GM18873 (cell line): ENCODE data around the gene MBD3L4.
"Not testable (repeated sequence)": the region's sequence is repeated elsewhere in the genome, so short reads cannot be mapped to it uniquely, and the experiment has no call there.

Source experiments
- ATAC-seq: cut with Tn5 transposase; IDR thresholded peaks from one replicate; pipeline ENCODE4 v1.9.1; 2021; ENCODE audit warnings: mild to moderate bottlenecking, moderate library complexity, moderate number of reproducible peaks; ENCODE audit not compliant: unreplicated experiment, low FRiP score

The MBD3L4 gene

DNA sequence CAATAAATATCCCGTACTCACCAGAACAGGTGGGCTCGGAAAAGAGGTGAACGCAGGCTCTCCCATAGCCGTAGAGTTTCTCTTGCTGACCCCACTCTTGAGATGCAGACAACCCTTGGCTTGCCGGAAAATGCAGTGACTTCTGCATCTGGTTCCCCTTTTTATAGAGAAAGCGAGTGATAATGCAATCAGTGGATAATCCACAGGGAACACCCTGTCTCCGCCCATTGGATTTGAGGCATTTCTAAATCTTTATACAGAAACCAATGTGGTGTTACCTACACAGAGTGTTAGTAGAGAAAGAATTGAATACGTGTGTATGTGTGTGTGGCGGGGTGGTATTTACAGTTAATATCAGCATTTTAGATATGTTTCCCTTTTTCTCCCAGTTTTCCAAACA is at the start of gene MBD3L4:
TSS of gene MBD3L4 (minus strand) at position 101 of the 400 bp plus-strand sequence. CDS start at position 66, 35 bp downstream.
- ATAC-seq: not testable (repeated sequence)

DNA sequence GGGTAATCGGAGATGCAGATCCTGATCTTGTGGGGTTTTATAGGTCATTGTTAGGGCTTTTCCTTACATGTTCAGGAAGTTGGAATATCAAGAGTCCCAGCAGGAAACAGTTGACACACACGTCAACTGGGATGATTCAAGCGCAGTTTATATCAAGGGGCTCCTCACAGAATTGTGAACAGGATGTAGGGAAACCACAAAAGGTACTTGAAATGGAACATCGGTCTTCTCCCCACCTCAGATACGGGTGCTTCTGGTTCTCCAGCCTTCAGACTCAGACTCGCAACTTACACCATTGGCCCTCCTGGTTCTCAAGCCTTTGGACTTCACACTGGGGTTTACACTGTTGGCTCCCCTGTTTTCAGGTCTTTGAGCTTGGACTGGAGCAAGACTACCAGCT is 49.0 kb upstream of the MBD3L4 start:
- no peak for ATAC-seq

DNA sequence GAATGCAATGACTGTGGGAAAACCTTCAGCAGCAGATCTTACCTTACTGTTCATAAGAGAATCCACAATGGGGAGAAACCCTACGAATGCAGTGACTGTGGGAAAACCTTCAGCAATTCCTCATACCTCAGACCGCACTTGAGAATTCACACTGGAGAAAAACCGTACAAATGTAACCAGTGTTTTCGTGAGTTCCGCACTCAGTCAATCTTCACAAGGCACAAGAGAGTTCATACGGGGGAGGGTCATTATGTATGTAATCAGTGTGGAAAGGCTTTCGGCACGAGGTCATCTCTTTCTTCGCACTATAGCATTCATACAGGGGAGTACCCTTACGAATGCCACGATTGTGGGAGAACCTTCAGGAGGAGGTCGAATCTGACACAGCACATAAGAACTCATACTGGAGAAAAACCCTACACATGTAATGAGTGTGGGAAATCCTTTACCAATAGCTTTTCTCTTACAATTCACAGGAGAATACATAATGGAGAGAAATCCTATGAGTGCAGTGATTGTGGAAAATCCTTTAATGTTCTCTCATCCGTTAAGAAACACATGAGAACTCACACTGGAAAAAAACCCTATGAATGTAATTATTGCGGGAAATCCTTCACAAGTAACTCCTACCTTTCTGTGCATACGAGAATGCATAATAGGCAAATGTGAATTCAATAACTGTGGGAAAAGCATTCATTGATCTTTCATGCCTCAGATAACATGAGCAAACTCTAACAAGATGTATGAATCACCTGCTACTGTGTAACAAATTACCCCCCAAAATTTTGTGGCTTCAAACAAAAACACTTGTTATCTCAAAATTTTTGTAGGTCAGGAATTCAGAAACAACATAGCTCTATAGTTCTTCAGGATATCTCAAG is 43.3 kb upstream of the MBD3L4 start:
- ATAC-seq: no peak

DNA sequence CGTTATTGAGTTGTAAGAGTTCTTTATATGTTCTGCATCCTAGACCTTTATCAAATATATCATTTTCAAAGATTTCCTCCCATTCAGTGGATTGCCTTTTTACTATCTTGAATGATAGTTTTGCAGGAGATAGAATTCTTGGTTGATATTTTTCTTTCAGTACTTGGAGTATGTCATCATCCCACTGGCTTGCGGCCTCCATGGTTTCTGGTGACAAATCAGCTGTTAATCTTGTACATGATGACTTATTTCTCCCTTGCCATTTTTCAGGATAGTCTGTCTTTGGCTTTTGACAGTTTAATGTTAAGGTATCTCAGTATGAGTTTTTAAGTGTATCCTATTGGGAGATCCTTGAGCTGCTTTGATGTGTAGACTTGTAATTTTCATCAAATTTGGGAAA is 38.0 kb upstream of the MBD3L4 start:
- no peak for ATAC-seq

DNA sequence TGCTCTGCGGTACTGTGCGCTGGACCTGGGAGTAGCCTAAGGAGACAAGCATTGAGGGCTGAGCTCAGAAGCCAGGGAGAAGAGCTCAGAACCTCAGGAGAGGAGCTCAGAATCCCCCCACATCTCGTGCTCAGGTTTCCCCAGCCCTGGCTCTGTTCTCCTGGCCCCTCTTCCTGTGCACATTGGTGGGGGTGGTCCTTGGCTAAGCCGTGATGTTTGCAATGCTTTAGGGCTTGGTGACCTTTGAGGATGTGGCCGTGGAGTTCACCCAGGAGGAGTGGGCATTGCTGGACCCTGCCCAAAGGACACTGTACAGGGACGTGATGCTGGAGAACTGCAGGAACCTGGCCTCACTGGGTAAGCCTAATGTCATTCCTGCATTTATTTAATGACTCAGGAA is 36.2 kb upstream of the MBD3L4 start:
- no peak for ATAC-seq

DNA sequence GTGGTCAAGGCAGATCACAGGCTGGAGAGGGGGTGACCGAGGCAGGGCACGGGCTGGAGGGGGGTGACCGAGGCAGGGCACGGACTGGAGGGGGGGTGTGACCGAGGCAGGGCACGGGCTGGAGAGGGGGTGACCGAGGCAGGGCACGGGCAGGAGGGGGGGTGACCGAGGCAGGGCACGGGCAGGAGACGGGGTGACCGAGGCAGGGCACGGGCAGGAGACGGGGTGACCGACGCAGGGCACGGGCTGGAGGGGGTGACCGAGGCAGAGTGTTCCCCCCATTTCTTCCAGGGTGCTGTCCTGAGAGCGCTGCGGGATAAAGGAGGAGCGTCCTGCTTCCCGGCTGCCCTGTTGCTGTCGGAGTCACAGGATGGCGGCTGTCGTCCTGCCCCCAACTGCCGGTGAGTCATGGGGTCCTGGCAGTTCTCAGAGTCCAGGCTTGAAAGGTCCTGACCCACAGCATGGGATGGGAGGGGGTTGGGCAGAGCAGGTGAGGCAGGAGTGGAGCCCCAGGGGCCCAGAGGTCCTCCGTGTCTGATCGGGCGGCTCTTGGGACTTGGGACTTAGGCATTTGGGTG is 34.8 kb upstream of the MBD3L4 start:
- no peak for ATAC-seq

DNA sequence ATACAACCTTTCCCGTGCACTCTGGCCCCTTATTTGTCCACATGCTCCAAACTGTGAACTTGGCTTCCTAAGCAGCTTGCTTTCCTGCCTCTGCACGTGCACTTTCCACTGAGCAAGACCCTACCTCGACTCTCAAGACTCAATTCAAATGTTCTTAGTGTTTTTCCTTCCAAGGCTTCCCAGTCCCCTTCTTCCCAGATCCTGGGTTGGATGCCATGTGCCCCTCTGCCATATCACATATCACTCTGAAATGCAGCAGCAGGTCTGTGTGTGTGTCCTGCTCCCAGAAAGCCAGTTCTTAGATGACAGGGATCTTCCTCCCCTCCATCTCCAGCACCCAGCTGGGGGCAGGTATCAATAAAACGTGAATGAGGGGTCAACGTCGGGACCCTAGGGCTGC is 32.6 kb upstream of the MBD3L4 start:
- no peak for ATAC-seq

DNA sequence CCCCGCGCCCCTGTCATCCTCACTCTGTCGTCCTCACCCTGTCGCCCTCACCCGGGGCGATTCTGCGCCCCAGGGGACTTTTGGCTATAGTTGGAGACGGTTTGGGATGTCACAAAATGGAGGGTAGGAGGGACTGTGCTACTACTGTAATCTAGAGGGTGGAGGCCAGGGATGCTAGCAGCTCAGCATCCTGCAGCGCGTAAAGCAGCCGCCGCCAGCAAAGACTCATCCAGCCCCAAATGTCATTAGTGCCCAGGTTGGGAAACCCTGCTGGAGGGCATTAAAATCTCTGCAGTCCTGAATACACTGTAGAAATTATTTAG is 29.9 kb upstream of the MBD3L4 start:
- ATAC-seq: peak; percentile 20

DNA sequence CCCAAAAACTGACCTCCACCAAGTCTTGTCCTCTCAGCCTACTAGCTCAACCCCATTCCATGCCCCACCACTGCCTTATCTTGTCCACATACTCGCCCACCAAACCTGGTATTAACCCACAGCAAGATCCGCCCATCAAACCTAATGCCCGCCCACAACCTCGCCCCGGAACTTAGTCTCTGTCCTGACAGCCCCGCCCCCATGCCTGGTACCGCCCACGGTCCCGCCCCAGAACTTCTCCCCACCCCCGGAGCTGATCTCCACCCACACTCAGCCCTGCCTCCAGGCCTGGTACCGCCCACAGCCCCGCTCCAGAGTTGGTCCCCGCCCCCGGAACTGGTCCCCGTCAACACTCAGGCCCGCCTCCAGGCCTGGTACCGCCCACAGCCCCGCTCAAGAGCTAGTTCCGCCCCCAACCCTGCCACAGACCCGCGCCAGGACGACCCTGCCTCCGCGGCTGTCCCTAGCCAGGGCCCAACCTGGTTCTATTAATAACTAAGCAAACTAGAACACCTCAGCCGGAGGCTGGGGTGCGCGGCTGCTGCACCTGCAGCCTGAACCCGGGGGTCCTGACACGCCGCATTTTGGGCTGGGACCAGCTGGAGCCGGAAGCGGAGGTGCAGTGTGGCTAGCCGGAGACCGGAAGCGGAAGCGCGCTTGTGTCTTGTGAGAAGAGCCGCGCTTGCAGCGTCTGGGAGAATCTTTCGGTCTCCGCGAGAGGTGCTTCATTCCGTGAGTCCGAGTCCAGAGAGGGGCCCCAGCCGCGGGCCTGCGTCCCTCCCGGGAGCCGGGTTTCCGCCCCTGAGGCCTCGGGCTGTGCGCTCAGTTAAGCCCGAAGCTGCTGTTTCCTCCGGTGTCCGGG is 29.3 kb upstream of the MBD3L4 start, which contains the start of gene ZNF557:
TSS of gene ZNF557 (plus strand) at position 662 of the 862 bp plus-strand sequence. CDS start 5,372 bp downstream, outside the sequence.
- peak; percentile 77 for ATAC-seq

DNA sequence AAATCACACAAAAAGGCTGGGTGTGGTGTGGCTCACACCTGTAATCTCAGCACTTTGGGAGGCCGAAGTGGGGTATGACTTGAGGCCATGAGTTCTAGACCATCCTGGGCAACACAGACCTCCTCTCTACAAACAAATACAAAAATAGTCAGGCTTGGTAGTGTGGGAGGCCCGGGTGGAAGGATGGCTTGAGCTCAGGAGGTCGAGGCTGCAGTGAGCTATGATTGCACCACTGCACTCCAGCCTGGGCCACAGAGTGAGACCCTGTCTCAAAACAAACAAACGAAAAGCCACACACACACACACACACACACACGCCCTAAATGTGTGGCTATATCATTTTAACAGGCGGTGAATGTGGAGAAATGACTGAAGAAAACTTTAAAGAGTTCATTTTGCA is 28.6 kb upstream of the MBD3L4 start:
- no peak for ATAC-seq

DNA sequence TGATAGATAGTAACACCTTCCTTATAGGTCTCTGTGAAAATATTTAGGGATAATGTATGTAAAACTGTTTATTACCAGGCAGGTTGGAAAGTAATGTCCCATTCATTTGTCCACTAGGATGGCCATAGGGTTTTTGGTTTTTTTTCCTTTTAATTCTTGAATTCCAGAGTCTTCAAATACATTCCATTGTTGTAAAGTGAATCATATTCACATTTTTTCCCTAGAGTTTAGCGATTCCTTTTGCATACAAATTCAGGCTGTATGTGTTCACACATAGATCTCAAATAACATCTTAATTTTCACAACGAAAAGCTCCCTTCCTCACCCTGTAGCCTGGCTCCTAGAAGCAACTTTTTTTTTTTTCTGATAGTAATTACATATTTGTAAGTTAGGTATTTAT is 27.7 kb upstream of the MBD3L4 start:
- no peak for ATAC-seq

DNA sequence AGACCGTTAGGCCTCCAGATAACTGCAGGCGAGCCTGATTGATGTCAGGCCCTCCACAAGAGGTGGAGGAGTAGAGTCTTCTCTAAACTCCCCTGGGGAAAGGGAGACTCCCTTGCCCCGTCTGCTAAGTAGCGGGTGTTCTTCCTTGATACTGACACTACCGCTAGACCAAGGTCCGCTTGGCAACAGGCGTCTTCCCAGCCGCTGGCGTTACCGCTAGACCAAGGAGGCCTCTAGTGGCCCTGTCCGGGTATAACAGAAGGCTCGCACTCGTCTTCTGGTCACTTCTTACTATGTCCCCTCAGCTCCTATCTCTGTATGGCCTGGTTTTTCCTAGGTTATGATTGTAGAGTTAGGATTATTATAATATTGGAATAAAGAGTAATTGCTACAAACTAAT is 27.1 kb upstream of the MBD3L4 start:
- ATAC-seq: not testable (repeated sequence)

DNA sequence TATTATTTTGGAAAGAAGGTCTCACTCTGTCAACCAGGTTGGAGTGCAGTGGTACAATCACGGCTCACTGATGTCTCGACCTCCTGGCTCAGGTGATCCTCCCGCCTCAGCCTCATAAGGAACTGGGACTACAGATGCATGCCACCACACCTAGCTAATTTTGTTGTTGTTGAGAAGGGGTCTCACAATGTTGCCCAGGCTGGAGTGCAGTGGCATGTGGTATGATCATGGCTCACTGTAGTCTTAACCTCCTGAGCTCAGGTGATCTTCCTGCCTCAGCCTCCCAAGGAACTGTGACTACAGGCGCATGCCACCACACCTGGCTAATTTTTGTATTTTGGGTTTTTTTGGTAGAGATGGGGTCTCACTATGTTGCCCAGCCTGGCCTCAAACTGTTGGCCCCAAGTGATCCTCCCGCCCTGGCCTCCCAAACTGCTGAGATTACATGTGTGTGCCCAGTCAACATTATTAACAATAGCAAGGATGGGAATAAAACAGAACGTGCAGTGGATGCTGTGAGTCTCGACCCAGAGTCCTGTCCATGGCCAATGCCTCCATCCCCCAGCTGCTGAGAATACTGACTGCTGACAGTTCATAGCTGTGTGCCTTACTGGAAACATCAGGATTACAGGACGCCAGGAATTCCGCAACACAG is 23.9 kb upstream of the MBD3L4 start:
- ATAC-seq: no peak

DNA sequence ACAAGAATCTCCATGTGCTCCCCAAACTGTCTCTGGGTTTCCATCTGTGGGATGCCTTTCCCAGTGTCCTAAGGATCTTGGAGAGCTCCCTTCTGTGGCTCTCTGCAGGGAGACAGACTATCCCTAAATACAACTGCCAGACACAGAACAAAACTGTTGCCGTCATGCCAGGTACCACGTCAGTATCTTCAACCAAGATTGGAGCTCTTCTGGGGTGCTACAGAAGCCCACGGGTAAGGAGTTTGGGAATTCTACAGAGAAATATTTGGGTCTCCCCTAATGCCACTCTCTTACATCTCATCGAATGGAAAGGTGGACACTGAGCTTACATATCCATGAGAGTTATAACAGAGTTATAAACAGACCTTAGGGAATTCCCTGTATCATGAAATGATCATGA is 23.4 kb upstream of the MBD3L4 start:
- no peak for ATAC-seq

DNA sequence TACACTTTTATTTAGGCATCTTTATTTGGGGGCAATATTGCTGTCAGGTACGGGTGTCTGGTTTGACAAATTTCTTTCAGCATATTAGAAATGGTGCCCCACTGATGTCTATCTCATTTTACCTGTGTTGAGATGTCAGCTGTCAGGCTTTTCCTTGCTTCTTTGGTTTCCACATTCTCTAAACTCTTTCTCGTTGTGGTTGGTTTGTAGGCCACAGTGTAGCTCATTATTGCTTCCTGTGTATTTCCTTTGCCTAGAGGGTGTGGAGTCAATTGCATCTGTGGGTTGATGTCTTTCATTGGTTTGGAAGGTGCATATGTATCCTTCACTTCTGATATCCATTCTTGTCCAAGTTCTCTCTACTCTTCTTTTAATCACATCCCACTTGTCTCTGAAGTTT is 20.0 kb upstream of the MBD3L4 start:
- ATAC-seq: not testable (repeated sequence)

DNA sequence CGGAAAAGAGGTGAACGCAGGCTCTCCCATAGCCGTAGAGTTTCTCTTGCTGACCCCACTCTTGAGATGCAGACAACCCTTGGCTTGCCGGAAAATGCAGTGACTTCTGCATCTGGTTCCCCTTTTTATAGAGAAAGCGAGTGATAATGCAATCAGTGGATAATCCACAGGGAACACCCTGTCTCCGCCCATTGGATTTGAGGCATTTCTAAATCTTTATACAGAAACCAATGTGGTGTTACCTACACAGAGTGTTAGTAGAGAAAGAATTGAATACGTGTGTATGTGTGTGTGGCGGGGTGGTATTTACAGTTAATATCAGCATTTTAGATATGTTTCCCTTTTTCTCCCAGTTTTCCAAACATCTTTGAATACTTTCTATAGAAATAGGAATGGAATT is 18.6 kb upstream of the MBD3L4 start, which contains the start of gene MBD3L3:
TSS of gene MBD3L3 (minus strand) at position 101 of the 400 bp plus-strand sequence. CDS start at position 30, 71 bp downstream.
- not testable (repeated sequence) for ATAC-seq

DNA sequence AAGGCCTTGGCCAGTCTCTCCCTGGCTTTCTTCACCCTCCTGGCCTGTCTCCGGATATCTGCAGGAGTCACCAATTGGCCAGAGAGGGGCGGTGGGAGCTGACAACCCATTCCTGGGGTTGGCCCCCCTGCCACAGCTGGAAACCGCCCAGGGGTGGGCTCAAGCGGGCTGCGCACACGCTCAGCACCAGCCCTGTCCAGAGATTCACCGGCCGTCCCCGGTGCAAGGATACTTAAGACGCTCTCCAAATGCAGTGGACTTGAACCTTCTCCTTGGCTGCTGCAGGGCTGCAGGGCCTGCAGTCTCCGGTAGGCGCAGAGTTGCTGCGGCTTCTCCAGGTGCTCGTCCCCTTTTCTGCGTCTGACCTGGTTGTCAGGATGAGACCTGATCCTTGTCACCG is 16.4 kb upstream of the MBD3L4 start:
- ATAC-seq: not testable (repeated sequence)

DNA sequence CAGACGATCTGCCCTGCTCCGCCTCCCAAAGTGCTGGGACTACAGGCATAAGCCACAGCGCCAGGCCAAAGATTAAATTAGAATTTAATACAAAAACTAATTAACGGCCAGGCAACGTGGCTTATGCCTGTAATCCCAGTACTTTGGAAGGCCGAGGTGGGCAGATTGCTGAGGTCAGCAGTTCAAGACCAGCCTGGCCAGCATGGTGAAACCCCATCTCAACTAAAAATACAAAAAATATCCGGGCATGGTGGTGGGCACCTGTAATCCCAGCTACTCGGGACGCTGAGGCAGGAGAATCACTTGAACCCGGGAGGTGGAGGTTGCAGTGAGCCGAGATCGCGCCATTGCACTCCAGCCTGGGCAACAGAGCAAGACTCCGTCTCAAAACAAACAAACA is 15.7 kb upstream of the MBD3L4 start:
- ATAC-seq: not testable (repeated sequence)

DNA sequence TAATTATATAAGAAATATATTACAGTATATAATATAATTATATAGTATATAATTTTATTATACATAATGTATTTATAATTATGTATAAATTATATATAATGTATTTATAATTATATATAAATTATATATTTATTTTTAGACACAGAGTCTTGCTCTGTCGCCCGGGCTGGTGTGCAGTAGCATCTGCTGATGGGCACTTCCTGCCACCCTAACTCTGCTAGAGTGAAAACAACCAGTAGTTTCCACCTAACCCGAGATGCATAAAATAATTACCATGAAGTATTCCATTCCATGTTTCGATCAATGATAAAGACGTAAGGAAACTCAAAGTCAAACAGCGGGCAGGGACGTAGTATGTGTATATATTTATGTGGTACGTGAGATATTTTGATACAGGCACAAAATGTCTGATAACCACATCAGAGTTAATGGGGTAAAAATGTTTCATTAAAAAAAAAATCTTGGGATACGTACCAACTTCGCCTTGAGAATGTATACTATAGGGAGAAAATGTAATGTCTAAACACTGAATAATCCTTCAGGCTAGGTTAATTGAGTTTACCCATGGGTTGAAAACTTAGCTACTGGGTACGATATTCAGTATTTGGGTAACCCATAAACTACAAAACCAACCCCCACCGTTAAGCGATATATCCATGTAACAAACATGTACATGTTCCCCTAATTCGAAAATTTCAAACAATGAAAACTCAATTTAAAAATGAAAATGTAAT is 14.8 kb upstream of the MBD3L4 start:
- ATAC-seq: not testable (repeated sequence)

DNA sequence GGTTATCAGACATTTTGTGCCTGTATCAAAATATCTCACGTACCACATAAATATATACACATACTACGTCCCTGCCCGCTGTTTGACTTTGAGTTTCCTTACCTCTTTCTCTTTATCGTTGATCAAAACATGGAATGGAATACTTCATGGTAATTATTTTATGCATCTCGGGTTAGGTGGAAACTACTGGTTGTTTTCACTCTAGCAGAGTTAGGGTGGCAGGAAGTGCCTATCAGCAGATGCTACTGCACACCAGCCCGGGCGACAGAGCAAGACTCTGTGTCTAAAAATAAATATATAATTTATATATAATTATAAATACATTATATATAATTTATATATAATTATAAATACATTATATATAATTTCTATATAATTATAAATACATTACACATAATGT is 12.9 kb upstream of the MBD3L4 start:
- not testable (repeated sequence) for ATAC-seq
